ENCODE data around the gene KCNC4. TPM values are rescaled to one million over a fixed set of nuclear protein-coding genes. Genes with fewer than 3 reads are reported as not detected.

The KCNC4 gene
- total and polyA plus RNA-seq, 2 experiments from 2014 or later: 3.4 to 11.8 TPM

DNA sequence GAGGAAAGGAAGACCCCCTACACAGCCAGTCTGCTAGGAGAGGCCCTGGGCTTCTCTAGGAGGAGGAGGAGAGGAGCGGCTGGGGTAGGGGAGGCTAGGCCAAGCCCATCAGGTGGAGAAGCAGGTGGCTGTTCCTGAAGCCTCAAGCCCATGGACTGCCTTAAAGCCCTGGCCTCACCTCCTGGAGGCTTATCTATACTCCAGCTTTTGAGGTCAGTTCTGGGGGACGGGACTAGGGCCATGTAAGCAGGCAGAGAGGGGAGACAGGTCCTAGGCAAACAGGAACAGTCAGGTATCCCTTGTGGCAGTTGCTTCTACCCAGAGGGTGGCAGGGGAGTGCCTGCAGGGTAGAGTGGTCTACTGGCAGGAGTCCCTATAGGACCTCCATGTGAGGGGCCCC is 40.6 kb downstream of the KCNC4 start:
- Histone ChIP-seq H3K9me3 (ENCODE audit: low read depth) (no peaks in the 10 kb centered on the region), H3K27me3 (no peaks in the 10 kb centered on the region), H3K27ac (no peak overlapping the region), H3K36me3 (no peaks in the 10 kb centered on the region), H3K4me1 (ENCODE audit: low read depth) (no peaks in the 10 kb centered on the region), H3K4me3 (no peak overlapping the region)
- TF ChIP-seq, protein P1, sequence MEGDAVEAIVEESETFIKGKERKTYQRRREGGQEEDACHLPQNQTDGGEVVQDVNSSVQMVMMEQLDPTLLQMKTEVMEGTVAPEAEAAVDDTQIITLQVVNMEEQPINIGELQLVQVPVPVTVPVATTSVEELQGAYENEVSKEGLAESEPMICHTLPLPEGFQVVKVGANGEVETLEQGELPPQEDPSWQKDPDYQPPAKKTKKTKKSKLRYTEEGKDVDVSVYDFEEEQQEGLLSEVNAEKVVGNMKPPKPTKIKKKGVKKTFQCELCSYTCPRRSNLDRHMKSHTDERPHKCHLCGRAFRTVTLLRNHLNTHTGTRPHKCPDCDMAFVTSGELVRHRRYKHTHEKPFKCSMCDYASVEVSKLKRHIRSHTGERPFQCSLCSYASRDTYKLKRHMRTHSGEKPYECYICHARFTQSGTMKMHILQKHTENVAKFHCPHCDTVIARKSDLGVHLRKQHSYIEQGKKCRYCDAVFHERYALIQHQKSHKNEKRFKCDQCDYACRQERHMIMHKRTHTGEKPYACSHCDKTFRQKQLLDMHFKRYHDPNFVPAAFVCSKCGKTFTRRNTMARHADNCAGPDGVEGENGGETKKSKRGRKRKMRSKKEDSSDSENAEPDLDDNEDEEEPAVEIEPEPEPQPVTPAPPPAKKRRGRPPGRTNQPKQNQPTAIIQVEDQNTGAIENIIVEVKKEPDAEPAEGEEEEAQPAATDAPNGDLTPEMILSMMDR (IDR thresholded peaks at IDR 0.05; ENCODE audit: low read depth, low read length): no peak
- DNase-seq (ENCODE audit: low read depth in 1 of 2, low spot score in 1 of 2): no peak

- no peak overlapping the region for H3K4me3 ChIP-seq
- H3K4me1 ChIP-seq (ENCODE audit: low read depth): no peaks in the 10 kb centered on the region
- no peaks in the 10 kb centered on the region for H3K27me3 ChIP-seq
- TF ChIP-seq, protein P1 (IDR thresholded peaks at IDR 0.05; ENCODE audit: low read depth, low read length): no peak
- no peak overlapping the region for H3K27ac ChIP-seq
- H3K36me3 ChIP-seq: no peaks in the 10 kb centered on the region
- DNase-seq (ENCODE audit: low read depth in 1 of 2, low spot score in 1 of 2): no peak
- no peaks in the 10 kb centered on the region for H3K9me3 ChIP-seq (ENCODE audit: low read depth)
These were observed 43.1 kb downstream of the KCNC4 start for GRCh38 chr1:110253213-110253612.

DNA sequence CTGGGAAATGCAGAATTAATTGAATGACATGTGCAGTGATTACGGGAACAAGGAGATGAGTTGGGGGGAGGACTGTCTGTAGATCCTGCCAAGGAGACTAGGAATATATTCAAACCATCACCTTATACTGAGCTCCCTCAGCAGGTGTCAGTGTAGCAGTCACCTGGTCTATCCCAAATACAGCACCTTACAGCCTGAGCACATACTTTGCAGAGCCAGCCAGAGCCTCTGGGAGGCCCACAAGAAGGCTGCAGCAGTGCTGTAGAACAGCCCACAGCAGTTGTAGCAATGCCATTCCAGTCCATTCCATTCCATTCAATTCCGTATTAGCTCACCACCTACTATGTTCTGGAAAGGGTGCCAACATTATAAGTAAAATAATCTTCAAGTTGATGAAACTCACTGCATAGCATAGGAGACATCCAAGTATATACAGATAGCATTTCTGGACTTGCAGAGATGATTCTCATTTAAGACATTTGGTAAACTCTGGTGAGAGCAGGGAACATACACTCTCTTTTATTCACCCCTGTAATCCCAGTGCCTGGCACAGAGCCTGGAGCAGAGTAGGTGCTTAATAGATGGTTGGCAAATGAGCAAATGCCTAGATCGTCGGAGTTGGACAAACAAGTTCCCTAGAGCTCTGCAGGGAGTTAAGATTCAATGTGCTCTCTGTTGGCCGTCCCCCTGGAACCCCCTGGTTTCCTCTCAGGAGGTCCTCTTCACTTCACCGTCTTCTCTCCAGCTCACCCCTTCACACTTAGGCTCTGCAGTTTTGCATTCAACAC is 44.7 kb downstream of the KCNC4 start:
- DNase-seq (ENCODE audit: low read depth in 1 of 2, low spot score in 1 of 2): no peak
- no peak overlapping the region for H3K4me3 ChIP-seq
- H3K4me1 ChIP-seq (ENCODE audit: low read depth): no peaks in the 10 kb centered on the region
- TF ChIP-seq, protein P1 (IDR thresholded peaks at IDR 0.05; ENCODE audit: low read depth, low read length): no peak
- no peaks in the 10 kb centered on the region for H3K36me3 ChIP-seq
- H3K27ac ChIP-seq: no peak overlapping the region
- H3K27me3 ChIP-seq: no peaks in the 10 kb centered on the region
- no peaks in the 10 kb centered on the region for H3K9me3 ChIP-seq (ENCODE audit: low read depth)

- no peaks in the 10 kb centered on the region for H3K9me3 ChIP-seq (ENCODE audit: low read depth)
- no peak overlapping the region for H3K27ac ChIP-seq
- no peak overlapping the region for H3K4me3 ChIP-seq
- DNase-seq (ENCODE audit: low read depth in 1 of 2, low spot score in 1 of 2): peak in 1 of 2 donors; percentile 35
- H3K4me1 ChIP-seq (ENCODE audit: low read depth): no peaks in the 10 kb centered on the region
- no peaks in the 10 kb centered on the region for H3K27me3 ChIP-seq
- no peaks in the 10 kb centered on the region for H3K36me3 ChIP-seq
- TF ChIP-seq, protein P1 (IDR thresholded peaks at IDR 0.05; ENCODE audit: low read depth, low read length): no peak
These were observed 45.3 kb downstream of the KCNC4 start for GRCh38 chr1:110255392-110255787.

- Histone ChIP-seq H3K4me1 (ENCODE audit: low read depth) (no peaks in the 10 kb centered on the region), H3K9me3 (ENCODE audit: low read depth) (no peaks in the 10 kb centered on the region), H3K36me3 (no peaks in the 10 kb centered on the region), H3K4me3 (no peak overlapping the region), H3K27ac (no peak overlapping the region), H3K27me3 (no peaks in the 10 kb centered on the region)
- TF ChIP-seq, protein P1 (IDR thresholded peaks at IDR 0.05; ENCODE audit: low read depth, low read length): no peak
- no peak for DNase-seq (ENCODE audit: low read depth in 1 of 2, low spot score in 1 of 2)
These were observed 48.6 kb downstream of the KCNC4 start for GRCh38 chr1:110258734-110259133.

All from cardiac muscle cell (in vitro differentiated cells and primary cell).